Measurements from ENCODE around the gene SF3B3.

GRCh38 chr16:70565053-70565452, 41.4 kb downstream of the SF3B3 start:
- no peak for TF ChIP-seq POLR2AphosphoS5 (IDR thresholded peaks at IDR 0.05)
- TF ChIP-seq POLR2A (IDR thresholded peaks at IDR 0.05): no peak
- TF ChIP-seq CTCF (IDR thresholded peaks at IDR 0.05): no peak

Data from suprapubic skin (tissue), 4 donors.